Brain microvascular endothelial cell (primary cell): ENCODE data around the gene BEND2.

Experiments
- DNase-seq: peaks from one replicate; pipeline ENCODE4 v3.0.0-alpha.2; 2020
- H3K27ac ChIP-seq: fragments of 250-450 bp; sonication (Bioruptor Pico); 2 replicates; pipeline ENCODE4 v1.5.1; 2020; ENCODE audit warnings: mild to moderate bottlenecking, moderate library complexity
- H3K27me3 ChIP-seq: fragments of 250-450 bp; sonication (Bioruptor Pico); replicated peaks from 2 replicates; pipeline ENCODE4 v1.5.1; 2020; ENCODE audit warnings: mild to moderate bottlenecking
- H3K36me3 ChIP-seq: fragments of 250-450 bp; sonication (Bioruptor Pico); replicated peaks from 2 replicates; pipeline ENCODE4 v1.5.1; 2020; ENCODE audit warnings: mild to moderate bottlenecking
- H3K4me3 ChIP-seq: 2 replicates; pipeline ENCODE4 v1.5.1; 2011; ENCODE audit warnings: low read depth, mild to moderate bottlenecking, control low read depth, low read length, moderate library complexity
- in situ Hi-C: cut with HindIII; loops from 2 replicates; pipeline ENCODE4 v1.10.0; 2017; ENCODE audit warnings: low sequenced_read_pairs, low pct_ligation_motif_present
- TF ChIP-seq, protein P1 (sequence below): IDR thresholded peaks from 2 replicates; pipeline ENCODE4 v1.5.1; 2011; ENCODE audit warnings: low read depth, mild to moderate bottlenecking, moderate library complexity, low read length, control low read depth, inconsistent platforms; ENCODE audit errors: missing control alignments

The BEND2 gene

GRCh38 chrX:18174209-18174608 lies 46.5 kb downstream of the BEND2 start:
- H3K27ac ChIP-seq = no peak overlapping the region
- H3K36me3 ChIP-seq = no peaks in the 10 kb centered on the region
- in situ Hi-C loops = no loop called here
- H3K27me3 ChIP-seq = no peaks in the 10 kb centered on the region
- TF ChIP-seq, protein P1, sequence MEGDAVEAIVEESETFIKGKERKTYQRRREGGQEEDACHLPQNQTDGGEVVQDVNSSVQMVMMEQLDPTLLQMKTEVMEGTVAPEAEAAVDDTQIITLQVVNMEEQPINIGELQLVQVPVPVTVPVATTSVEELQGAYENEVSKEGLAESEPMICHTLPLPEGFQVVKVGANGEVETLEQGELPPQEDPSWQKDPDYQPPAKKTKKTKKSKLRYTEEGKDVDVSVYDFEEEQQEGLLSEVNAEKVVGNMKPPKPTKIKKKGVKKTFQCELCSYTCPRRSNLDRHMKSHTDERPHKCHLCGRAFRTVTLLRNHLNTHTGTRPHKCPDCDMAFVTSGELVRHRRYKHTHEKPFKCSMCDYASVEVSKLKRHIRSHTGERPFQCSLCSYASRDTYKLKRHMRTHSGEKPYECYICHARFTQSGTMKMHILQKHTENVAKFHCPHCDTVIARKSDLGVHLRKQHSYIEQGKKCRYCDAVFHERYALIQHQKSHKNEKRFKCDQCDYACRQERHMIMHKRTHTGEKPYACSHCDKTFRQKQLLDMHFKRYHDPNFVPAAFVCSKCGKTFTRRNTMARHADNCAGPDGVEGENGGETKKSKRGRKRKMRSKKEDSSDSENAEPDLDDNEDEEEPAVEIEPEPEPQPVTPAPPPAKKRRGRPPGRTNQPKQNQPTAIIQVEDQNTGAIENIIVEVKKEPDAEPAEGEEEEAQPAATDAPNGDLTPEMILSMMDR = no peak
- H3K4me3 ChIP-seq = no peak overlapping the region
- DNase-seq = no peak

GRCh38 chrX:18173494-18174180 lies 47.0 kb downstream of the BEND2 start:
- no peaks in the 10 kb centered on the region for H3K36me3 ChIP-seq
- H3K27me3 ChIP-seq = no peaks in the 10 kb centered on the region
- no peak overlapping the region for H3K27ac ChIP-seq
- DNase-seq = no peak
- in situ Hi-C loops = no loop called here
- H3K4me3 ChIP-seq = no peak overlapping the region
- TF ChIP-seq, protein P1 = no peak

GRCh38 chrX:18172970-18173369 lies 47.7 kb downstream of the BEND2 start:
- TF ChIP-seq, protein P1 = no peak
- H3K27ac ChIP-seq = no peak overlapping the region
- no peaks in the 10 kb centered on the region for H3K27me3 ChIP-seq
- no peaks in the 10 kb centered on the region for H3K36me3 ChIP-seq
- H3K4me3 ChIP-seq = no peak overlapping the region
- DNase-seq = no peak
- in situ Hi-C loops = no loop called here

DNA sequence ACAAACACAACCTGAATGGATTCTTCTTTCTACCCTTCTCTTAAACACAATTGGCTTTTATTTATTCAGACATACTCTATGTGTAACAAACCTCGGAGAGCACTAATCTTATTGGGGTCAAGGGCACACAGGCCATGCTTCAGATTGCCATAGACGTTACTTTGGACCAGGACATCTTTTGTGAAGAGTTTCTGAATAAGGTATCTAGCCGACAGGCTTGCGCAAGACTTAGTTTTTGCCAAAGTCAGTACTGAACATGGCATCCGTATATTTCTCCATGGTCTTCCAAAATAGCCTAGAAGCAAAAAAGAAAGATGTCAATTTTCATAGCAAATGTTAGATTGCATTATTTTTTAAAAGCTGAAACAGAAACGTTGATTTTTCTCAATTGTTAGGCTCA lies 49.8 kb downstream of the BEND2 start:
- Histone ChIP-seq H3K27me3 (no peaks in the 10 kb centered on the region), H3K36me3 (no peaks in the 10 kb centered on the region), H3K4me3 (no peak overlapping the region), H3K27ac (no peak overlapping the region)
- TF ChIP-seq, protein P1 = no peak
- DNase-seq = no peak
- in situ Hi-C loops = no loop called here

GRCh38 chrX:18166068-18166467 lies 54.6 kb downstream of the BEND2 start:
- no peaks in the 10 kb centered on the region for H3K27me3 ChIP-seq
- no peak for DNase-seq
- H3K4me3 ChIP-seq = no peak overlapping the region
- H3K27ac ChIP-seq = no peak overlapping the region
- in situ Hi-C loops = no loop called here
- TF ChIP-seq, protein P1 = no peak
- H3K36me3 ChIP-seq = no peaks in the 10 kb centered on the region

DNA sequence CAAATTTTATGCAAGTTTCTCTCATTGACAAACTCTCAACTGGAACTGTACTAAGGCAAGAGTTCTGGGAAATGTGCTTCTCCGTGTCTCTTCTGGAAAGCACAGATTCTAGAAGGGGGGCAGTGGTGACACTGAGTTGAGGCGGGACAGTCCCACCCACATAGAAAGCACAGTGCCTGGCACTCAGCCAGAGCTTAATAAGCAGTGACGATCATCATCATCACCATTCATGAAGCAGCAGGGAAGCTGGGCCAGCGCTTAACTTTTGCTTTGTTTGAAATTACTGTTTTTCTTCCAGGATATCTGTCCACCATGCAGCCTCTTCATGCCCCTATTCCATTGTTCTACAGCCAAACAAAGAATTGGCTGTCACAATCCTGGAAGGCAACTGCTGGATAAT lies 60.3 kb downstream of the BEND2 start:
- Histone ChIP-seq H3K4me3 (no peak overlapping the region), H3K27me3 (no peaks in the 10 kb centered on the region), H3K36me3 (no peaks in the 10 kb centered on the region), H3K27ac (no peak overlapping the region)
- TF ChIP-seq, protein P1 = no peak
- DNase-seq = no peak
- in situ Hi-C loops = no loop called here
